Smooth muscle cell (in vitro differentiated cells): Measurements from ENCODE around the gene BABAM2. TPM values are rescaled to one million over a fixed set of nuclear protein-coding genes. Genes with fewer than 3 reads are reported as not detected.

ENCODE experiments used
- DNase-seq: peaks from one replicate; lab custom pipeline; 2025; ENCODE audit not compliant: unreplicated experiment; lab: John Stamatoyannopoulos, UW
- H2AFZ ChIP-seq: fragments of 200-600 bp; sonication (generic); 2 replicates; pipeline ENCODE4 v1.6.0; 2016; ENCODE audit warnings: antibody characterized with exemption, low read depth, mild to moderate bottlenecking
- H3F3A ChIP-seq: fragments of 200-600 bp; sonication (generic); 2 replicates; pipeline ENCODE4 v1.6.0; 2017; ENCODE audit warnings: antibody characterized with exemption, low read depth
- H3K27ac ChIP-seq: fragments of 200-600 bp; sonication (generic); 2 replicates; pipeline ENCODE4 v1.5.1; 2016; ENCODE audit warnings: low read depth, mild to moderate bottlenecking
- H3K27me3 ChIP-seq: fragments of 200-600 bp; sonication (generic); 2 replicates; pipeline ENCODE4 v1.6.1; 2016; ENCODE audit warnings: low read depth, mild to moderate bottlenecking
- H3K36me3 ChIP-seq: fragments of 200-600 bp; sonication (generic); 2 replicates; pipeline ENCODE4 v1.5.1; 2016; ENCODE audit warnings: low read depth
- H3K4me1 ChIP-seq: fragments of 200-600 bp; sonication (generic); 2 replicates; pipeline ENCODE4 v1.5.1; 2016; ENCODE audit warnings: low read depth
- H3K4me2 ChIP-seq: fragments of 200-600 bp; sonication (generic); 2 replicates; pipeline ENCODE4 v1.6.0; 2016; ENCODE audit warnings: mild to moderate bottlenecking
- H3K4me3 ChIP-seq: fragments of 200-600 bp; sonication (generic); 2 replicates; pipeline ENCODE4 v1.5.1; 2016; ENCODE audit warnings: mild to moderate bottlenecking
- H3K79me2 ChIP-seq: fragments of 200-600 bp; sonication (generic); 2 replicates; pipeline ENCODE4 v1.6.0; 2016; ENCODE audit warnings: low read depth, mild to moderate bottlenecking
- H3K9ac ChIP-seq: fragments of 200-600 bp; sonication (generic); 2 replicates; pipeline ENCODE4 v1.6.0; 2016; ENCODE audit warnings: low read depth
- H3K9me3 ChIP-seq: fragments of 200-600 bp; sonication (generic); replicated peaks from 2 replicates; pipeline ENCODE4 v1.5.1; 2016; ENCODE audit warnings: low read depth
- H4K20me1 ChIP-seq: fragments of 200-600 bp; sonication (generic); 2 replicates; pipeline ENCODE4 v1.6.0; 2016; ENCODE audit warnings: low read depth
- CTCF ChIP-seq: fragments of 200-600 bp; sonication (generic); IDR thresholded peaks from 2 replicates; pipeline ENCODE4 v1.5.1; 2017; ENCODE audit warnings: borderline replicate concordance, mild to moderate bottlenecking, antibody characterized with exemption; ENCODE audit not compliant: insufficient read depth, poor library complexity, severe bottlenecking
- WGBS: methylation state at CpG from one replicate; pipeline ENCODE4 v1.1.7; 2016; ENCODE audit warnings: low lambda C conversion rate; 5-methylcytosine and 5-hydroxymethylcytosine counted together
- polyA plus RNA-seq: library from polyadenylated mRNA; unstranded; fragments of >200 nt; fragmentation: Nextera tagmentation; extraction: Ambion mirVana; gene quantifications from 2 replicates; pipeline ENCODE4 v1.2.1, GENCODE V29; 2016
- total RNA-seq: library from RNA; depleted of rRNA; stranded (reverse); fragments of >200 nt; gene quantifications from 2 replicates; pipeline ENCODE4 v1.2.3, GENCODE V29; 2014

Gene BABAM2
- total and polyA plus RNA-seq, 2 experiments from 2014 or later, result 26.5 to 29.1 TPM

GRCh38 chr2:28224648-28225472, 334.3 kb downstream of the BABAM2 start:
- 38% methylated on average over 9 of the region's 9 CpGs for WGBS
- Histone ChIP-seq H3K4me2 (peak overlapping the region; percentile 77), H3K4me1 (peaks cover 22% of the 10 kb centered on the region), H3K4me3 (no peak overlapping the region), H3K27me3 (no peaks in the 10 kb centered on the region), H3K9ac (peak overlapping the region; percentile 57), H4K20me1 (no peaks in the 10 kb centered on the region), H2AFZ (no peak overlapping the region), H3F3A (peaks cover 4% of the 10 kb centered on the region), H3K79me2 (no peaks in the 10 kb centered on the region), H3K9me3 (no peaks in the 10 kb centered on the region), H3K27ac (peak overlapping the region; percentile 92), H3K36me3 (no peaks in the 10 kb centered on the region)
- no peak for TF ChIP-seq CTCF
- no peak for DNase-seq

DNA sequence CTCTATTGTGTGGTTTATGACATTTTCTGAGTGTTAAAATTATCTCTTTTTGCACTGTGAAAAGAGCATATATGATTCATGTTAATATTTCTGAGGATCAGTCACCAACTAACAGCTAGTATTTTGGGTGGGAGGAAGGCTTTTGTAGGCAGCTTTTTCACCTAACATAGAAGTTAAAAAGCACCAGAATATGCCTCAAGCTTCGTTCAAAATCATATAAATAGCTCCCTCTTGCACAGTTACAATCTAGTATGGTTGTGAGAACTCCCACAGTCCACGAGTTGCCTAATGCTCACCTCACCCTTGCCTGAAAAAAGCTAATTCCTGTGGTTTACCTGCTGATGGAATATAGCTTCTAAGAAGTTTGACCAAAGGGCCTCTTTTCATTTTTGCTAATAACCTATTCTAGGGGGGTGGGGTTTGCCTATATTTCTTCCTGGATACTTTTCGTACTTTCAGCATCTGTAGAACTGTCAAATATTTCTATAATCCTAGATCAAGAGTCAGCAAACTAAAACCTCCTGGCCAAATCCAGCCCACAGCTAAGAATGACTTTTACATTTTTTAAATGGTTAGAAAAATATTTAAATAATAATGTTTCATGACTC, 335.0 kb downstream of the BABAM2 start:
- no peak overlapping the region for H2AFZ ChIP-seq
- H3K9ac ChIP-seq, result no peak overlapping the region
- H3K27me3 ChIP-seq, result no peaks in the 10 kb centered on the region
- WGBS, result 21% methylated on average over 3 of the region's 3 CpGs
- no peaks in the 10 kb centered on the region for H3K9me3 ChIP-seq
- no peaks in the 10 kb centered on the region for H4K20me1 ChIP-seq
- H3K27ac ChIP-seq, result peak overlapping the region; percentile 92
- peaks cover 22% of the 10 kb centered on the region for H3K4me1 ChIP-seq
- peaks cover 4% of the 10 kb centered on the region for H3F3A ChIP-seq
- no peaks in the 10 kb centered on the region for H3K79me2 ChIP-seq
- H3K36me3 ChIP-seq, result no peaks in the 10 kb centered on the region
- DNase-seq, result no peak
- H3K4me3 ChIP-seq, result no peak overlapping the region
- no peak for TF ChIP-seq CTCF
- peak overlapping the region; percentile 77 for H3K4me2 ChIP-seq

DNA sequence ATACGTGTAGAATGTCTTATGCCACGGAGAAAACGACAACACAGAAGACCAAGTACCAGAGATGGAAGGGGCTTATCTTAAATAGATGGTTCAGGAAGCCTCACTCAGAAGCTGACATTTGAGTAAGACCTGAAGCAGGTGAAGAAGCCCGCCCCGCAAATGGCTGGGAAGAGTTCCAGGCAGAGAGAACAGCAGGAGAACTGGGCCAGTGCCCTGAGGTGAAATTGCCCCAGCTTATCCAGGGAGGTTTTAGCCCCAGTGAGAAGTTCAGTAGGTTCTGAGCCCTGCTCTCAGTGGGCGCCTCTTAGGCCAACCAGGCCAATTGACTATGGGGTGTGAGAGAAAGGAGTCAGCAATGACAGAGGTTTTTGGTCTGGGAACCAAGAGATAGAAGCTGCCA, 336.0 kb downstream of the BABAM2 start:
- peaks cover 22% of the 10 kb centered on the region for H3K4me1 ChIP-seq
- H3K4me3 ChIP-seq, result no peak overlapping the region
- peak overlapping the region; percentile 92 for H3K27ac ChIP-seq
- no peak for DNase-seq
- H3K36me3 ChIP-seq, result no peaks in the 10 kb centered on the region
- no peaks in the 10 kb centered on the region for H3K27me3 ChIP-seq
- no peak for TF ChIP-seq CTCF
- no peak overlapping the region for H3K9ac ChIP-seq
- no peak overlapping the region for H2AFZ ChIP-seq
- 81% methylated on average over 6 of the region's 6 CpGs for WGBS
- peaks cover 4% of the 10 kb centered on the region for H3F3A ChIP-seq
- H3K79me2 ChIP-seq, result no peaks in the 10 kb centered on the region
- no peaks in the 10 kb centered on the region for H4K20me1 ChIP-seq
- no peaks in the 10 kb centered on the region for H3K9me3 ChIP-seq
- no peak overlapping the region for H3K4me2 ChIP-seq
